H9 (cell line): Measurements from ENCODE around the gene MTARC2. TPM values are rescaled to one million over a fixed set of nuclear protein-coding genes. Genes with fewer than 3 reads are reported as not detected.

Source experiments
- DNase-seq: peaks from one replicate; pipeline ENCODE4 v3.0.0-alpha.2; 2017
- H2AFZ ChIP-seq: one replicate; pipeline ENCODE4 v1.6.1; 2013; ENCODE audit warnings: mild to moderate bottlenecking, low read length, control low read depth, moderate library complexity
- H2AK5ac ChIP-seq: 2 replicates; pipeline ENCODE4 v1.6.1; 2013; ENCODE audit warnings: low read length, control low read depth, mixed read lengths; ENCODE audit not compliant: insufficient read length
- H2BK120ac ChIP-seq: one replicate; pipeline ENCODE4 v1.6.1; 2013; ENCODE audit warnings: low read depth, mild to moderate bottlenecking, low read length, control low read depth, inconsistent platforms; ENCODE audit not compliant: poor library complexity, severe bottlenecking
- H2BK12ac ChIP-seq: 2 replicates; pipeline ENCODE4 v1.6.1; 2013; ENCODE audit warnings: low read length, control low read depth, mixed read lengths, low read depth; ENCODE audit not compliant: insufficient read length
- H2BK15ac ChIP-seq: 2 replicates; pipeline ENCODE4 v1.6.1; 2013; ENCODE audit warnings: low read depth, low read length, control low read depth
- H2BK20ac ChIP-seq: one replicate; pipeline ENCODE4 v1.6.1; 2013; ENCODE audit warnings: low read depth, mild to moderate bottlenecking, low read length, control low read depth, inconsistent platforms; ENCODE audit not compliant: poor library complexity, severe bottlenecking
- H2BK5ac ChIP-seq: 2 replicates; pipeline ENCODE4 v1.6.1; 2013; ENCODE audit warnings: low read length, control low read depth, mixed read lengths; ENCODE audit not compliant: insufficient read length
- H3K14ac ChIP-seq: 2 replicates; pipeline ENCODE4 v1.6.1; 2013; ENCODE audit warnings: low read length, control low read depth; ENCODE audit not compliant: insufficient read depth
- H3K18ac ChIP-seq: 2 replicates; pipeline ENCODE4 v1.6.1; 2013; ENCODE audit warnings: low read depth, mild to moderate bottlenecking, mixed read lengths, low read length, control low read depth; ENCODE audit not compliant: insufficient read length
- H3K23ac ChIP-seq: 2 replicates; pipeline ENCODE4 v1.6.1; 2013; ENCODE audit warnings: low read length, control low read depth, mixed read lengths, low read depth; ENCODE audit not compliant: insufficient read length
- H3K23me2 ChIP-seq: 2 replicates; pipeline ENCODE4 v1.6.1; 2013; ENCODE audit warnings: low read depth, mild to moderate bottlenecking, mixed read lengths, low read length, control low read depth; ENCODE audit not compliant: insufficient read length, poor library complexity, severe bottlenecking
- H3K27ac ChIP-seq: 2 replicates; pipeline ENCODE4 v1.5.1; 2013; ENCODE audit warnings: low read length, control low read depth, mixed read lengths, low read depth; ENCODE audit not compliant: insufficient read length
- H3K27me3 ChIP-seq: 2 replicates; pipeline ENCODE4 v1.6.1; 2013; ENCODE audit warnings: low read length, control low read depth, inconsistent platforms; ENCODE audit not compliant: insufficient read depth
- H3K4ac ChIP-seq: 2 replicates; pipeline ENCODE4 v1.6.1; 2013; ENCODE audit warnings: low read depth, mild to moderate bottlenecking, control low read depth, inconsistent platforms, low read length, moderate library complexity
- H3K4me1 ChIP-seq: 2 replicates; pipeline ENCODE4 v1.6.1; 2013; ENCODE audit warnings: low read length, control low read depth, inconsistent platforms; ENCODE audit not compliant: insufficient read depth
- H3K4me2 ChIP-seq: 2 replicates; pipeline ENCODE4 v1.6.1; 2013; ENCODE audit warnings: low read length, control low read depth, mixed read lengths; ENCODE audit not compliant: insufficient read length, insufficient read depth
- H3K56ac ChIP-seq: 2 replicates; pipeline ENCODE4 v1.6.1; 2013; ENCODE audit warnings: low read depth, mild to moderate bottlenecking, mixed read lengths, low read length, control low read depth; ENCODE audit not compliant: insufficient read length
- H3K79me1 ChIP-seq: 2 replicates; pipeline ENCODE4 v1.6.1; 2013; ENCODE audit warnings: low read depth, mild to moderate bottlenecking, moderate library complexity, low read length, control low read depth, inconsistent platforms; ENCODE audit not compliant: insufficient read depth, poor library complexity, severe bottlenecking
- H3K79me2 ChIP-seq: 2 replicates; pipeline ENCODE4 v1.6.1; 2013; ENCODE audit warnings: low read length, control low read depth, inconsistent platforms; ENCODE audit not compliant: insufficient read depth
- H3K9ac ChIP-seq: 2 replicates; pipeline ENCODE4 v1.6.1; 2013; ENCODE audit warnings: low read length, control low read depth, mixed read lengths; ENCODE audit not compliant: insufficient read length; ENCODE audit errors: extremely low read depth
- H3K9me3 ChIP-seq: one replicate; pipeline ENCODE4 v1.6.1; 2013; ENCODE audit warnings: low read depth, low read length, inconsistent platforms; ENCODE audit not compliant: control insufficient read depth
- H3T11ph ChIP-seq: one replicate; pipeline ENCODE4 v1.6.1; 2013; ENCODE audit warnings: mild to moderate bottlenecking, low read length, control low read depth, inconsistent platforms
- H4K20me1 ChIP-seq: one replicate; pipeline ENCODE4 v1.6.1; 2013; ENCODE audit not compliant: control insufficient read depth, insufficient read length, insufficient read depth
- H4K5ac ChIP-seq: 2 replicates; pipeline ENCODE4 v1.6.1; 2013; ENCODE audit warnings: low read depth, mild to moderate bottlenecking, mixed read lengths, low read length, control low read depth; ENCODE audit not compliant: insufficient read length
- H4K8ac ChIP-seq: replicated peaks from 2 replicates; pipeline ENCODE4 v1.6.1; 2013; ENCODE audit warnings: low read length, control low read depth, mixed read lengths, low read depth; ENCODE audit not compliant: insufficient read length
- H4K91ac ChIP-seq: 2 replicates; pipeline ENCODE4 v1.6.1; 2013; ENCODE audit warnings: low read depth, mild to moderate bottlenecking, moderate library complexity, mixed read lengths, low read length, control low read depth; ENCODE audit not compliant: insufficient read length
- H3K27ac Mint-ChIP-seq, 3 experiments: 2 replicates in 2 of 3; 3 replicates in 1 of 3; pipeline ENCODE4 v1.8.0; 2020 to 2021; ENCODE audit warnings: mixed read lengths in 3 of 3, mild to moderate bottlenecking in 1 of 3, moderate library complexity in 1 of 3
- H3K27me3 Mint-ChIP-seq: 2 replicates; pipeline ENCODE4 v1.8.0; 2021; ENCODE audit warnings: low read depth, mild to moderate bottlenecking, moderate library complexity, mixed read lengths
- H3K36me3 Mint-ChIP-seq, 3 experiments: 2 replicates in 2 of 3; 3 replicates in 1 of 3; pipeline ENCODE4 v1.8.0; 2020 to 2021; ENCODE audit warnings: low read depth in 3 of 3, mixed read lengths in 3 of 3; ENCODE audit not compliant: insufficient read depth in 1 of 3
- H3K4me1 Mint-ChIP-seq, 2 experiments: 2 replicates each; pipeline ENCODE4 v1.8.0; 2020; ENCODE audit warnings: mixed read lengths in 2 of 2
- H3K4me3 Mint-ChIP-seq, 2 experiments: 2 replicates in 1 of 2; 3 replicates in 1 of 2; pipeline ENCODE4 v1.8.0; 2020 to 2021; ENCODE audit warnings: mild to moderate bottlenecking in 2 of 2, mixed read lengths in 2 of 2, moderate library complexity in 1 of 2
- H3K9me3 Mint-ChIP-seq, 2 experiments: 2 replicates in 1 of 2; 3 replicates in 1 of 2; pipeline ENCODE4 v1.8.0; 2020; ENCODE audit warnings: mild to moderate bottlenecking in 2 of 2, mixed read lengths in 2 of 2, moderate library complexity in 1 of 2
- WGBS: extraction: QIAGEN DNeasy Blood & Tissue Kit; methylation state at CpG from one replicate; pipeline ENCODE4 v1.1.7; 2013; ENCODE audit warnings: missing lambda C conversion rate, low lambda C conversion rate, mixed read lengths; ENCODE audit not compliant: insufficient read length; ENCODE audit errors: extremely low coverage; 5-methylcytosine and 5-hydroxymethylcytosine counted together
- total RNA-seq: library from RNA; stranded (reverse); gene quantifications from 2 replicates; pipeline ENCODE4 v1.2.1, GENCODE V29; 2021
- TF ChIP-seq, protein P1 (sequence below): fragments of 200-600 bp; sonication (generic); conservative IDR thresholded peaks from 3 replicates; pipeline ENCODE4 v1.8.0; 2021; ENCODE audit warnings: antibody characterized with exemption, mild to moderate bottlenecking

The MTARC2 gene
- total RNA-seq, 1 experiment from 2014 or later, result 7.7 TPM

DNA sequence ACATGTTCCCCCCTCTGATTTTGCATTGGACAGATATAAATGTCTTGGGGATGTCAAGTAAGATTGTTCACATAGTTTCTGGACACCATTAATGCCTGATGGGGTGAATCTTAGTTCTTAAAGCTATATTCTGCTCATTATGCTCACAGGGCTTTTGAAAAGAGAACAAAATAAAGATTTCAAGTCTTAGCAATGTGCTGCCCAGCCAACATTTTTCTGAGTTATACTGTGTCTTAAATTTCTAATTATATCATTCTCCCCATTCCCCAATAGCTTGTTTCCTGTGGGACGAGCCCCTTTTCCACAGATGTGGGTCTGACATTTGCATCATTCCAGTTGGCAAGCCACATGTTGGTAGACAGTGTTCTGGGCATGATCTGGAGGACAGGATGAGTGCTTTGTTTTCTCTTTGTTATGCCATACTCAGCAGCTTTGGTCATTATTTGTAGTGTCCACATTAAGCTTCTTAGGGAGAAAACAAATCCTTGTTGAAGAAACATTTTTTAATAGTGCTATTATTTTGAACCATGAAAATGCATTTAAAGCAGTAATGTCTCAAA, 71.4 kb downstream of the MTARC2 start:
- H4K20me1 ChIP-seq, result no peaks in the 10 kb centered on the region
- no peak overlapping the region for H3K27ac Mint-ChIP-seq

More for the DNA sequence above, 71.4 kb downstream of the MTARC2 start:
- H4K91ac ChIP-seq, result no peak overlapping the region
- no peaks in the 10 kb centered on the region for H3K27me3 ChIP-seq
- no peak overlapping the region for H3K4me3 Mint-ChIP-seq
- no peak overlapping the region for H3K18ac ChIP-seq
- H2AFZ ChIP-seq, result no peak overlapping the region
- H3K4ac ChIP-seq, result no peak overlapping the region
- peaks cover 21 to 41% (median 39%) of the 10 kb centered on the region in 3 experiments for H3K36me3 Mint-ChIP-seq
- TF ChIP-seq, protein P1, sequence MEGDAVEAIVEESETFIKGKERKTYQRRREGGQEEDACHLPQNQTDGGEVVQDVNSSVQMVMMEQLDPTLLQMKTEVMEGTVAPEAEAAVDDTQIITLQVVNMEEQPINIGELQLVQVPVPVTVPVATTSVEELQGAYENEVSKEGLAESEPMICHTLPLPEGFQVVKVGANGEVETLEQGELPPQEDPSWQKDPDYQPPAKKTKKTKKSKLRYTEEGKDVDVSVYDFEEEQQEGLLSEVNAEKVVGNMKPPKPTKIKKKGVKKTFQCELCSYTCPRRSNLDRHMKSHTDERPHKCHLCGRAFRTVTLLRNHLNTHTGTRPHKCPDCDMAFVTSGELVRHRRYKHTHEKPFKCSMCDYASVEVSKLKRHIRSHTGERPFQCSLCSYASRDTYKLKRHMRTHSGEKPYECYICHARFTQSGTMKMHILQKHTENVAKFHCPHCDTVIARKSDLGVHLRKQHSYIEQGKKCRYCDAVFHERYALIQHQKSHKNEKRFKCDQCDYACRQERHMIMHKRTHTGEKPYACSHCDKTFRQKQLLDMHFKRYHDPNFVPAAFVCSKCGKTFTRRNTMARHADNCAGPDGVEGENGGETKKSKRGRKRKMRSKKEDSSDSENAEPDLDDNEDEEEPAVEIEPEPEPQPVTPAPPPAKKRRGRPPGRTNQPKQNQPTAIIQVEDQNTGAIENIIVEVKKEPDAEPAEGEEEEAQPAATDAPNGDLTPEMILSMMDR, result no peak
- H3K27me3 Mint-ChIP-seq, result no peaks in the 10 kb centered on the region
- H3K79me1 ChIP-seq, result no peaks in the 10 kb centered on the region
- H3K27ac ChIP-seq, result no peak overlapping the region
- H4K5ac ChIP-seq, result no peak overlapping the region
- no peak overlapping the region for H2BK120ac ChIP-seq
- H3K4me1 ChIP-seq, result peaks cover 5% of the 10 kb centered on the region; the same call in 1 of the 2 replicates
- no peak overlapping the region for H4K8ac ChIP-seq
- H3K23me2 ChIP-seq, result no peaks in the 10 kb centered on the region
- H2BK12ac ChIP-seq, result no peak overlapping the region
- no peak overlapping the region for H3T11ph ChIP-seq
- WGBS, result no CpG with 5 or more reads among the region's 1 CpG
- no peak overlapping the region for H2BK5ac ChIP-seq
- no peak overlapping the region for H3K9ac ChIP-seq
- H3K4me2 ChIP-seq, result no peak overlapping the region
- no peaks in the 10 kb centered on the region for H3K79me2 ChIP-seq
- H3K4me1 Mint-ChIP-seq, result peaks cover 22 to 26% of the 10 kb centered on the region in 2 experiments
- no peak overlapping the region for H3K14ac ChIP-seq
- no peak overlapping the region for H3K56ac ChIP-seq
- DNase-seq, result no peak
- H3K9me3 Mint-ChIP-seq, result peaks cover 0 to 3% of the 10 kb centered on the region in 2 experiments; a peak in 1 of 5 replicates
- H3K9me3 ChIP-seq, result no peaks in the 10 kb centered on the region
- H2BK20ac ChIP-seq, result no peak overlapping the region
- H2AK5ac ChIP-seq, result no peak overlapping the region
- no peak overlapping the region for H2BK15ac ChIP-seq
- H3K23ac ChIP-seq, result no peak overlapping the region
